NCI-H1694 (cell line): ENCODE measurements around the gene CIAPIN1.
A peak's percentile ranks its signal among the peaks of the same experiment; 100 is the strongest.
"Not testable (repeated sequence)": the region's sequence is repeated elsewhere in the genome, so short reads cannot be mapped to it uniquely, and the experiment has no call there.

ENCODE experiments used
- DNase-seq: peaks from one replicate; lab custom pipeline; 2025; lab: John Stamatoyannopoulos, UW

The CIAPIN1 gene

DNA sequence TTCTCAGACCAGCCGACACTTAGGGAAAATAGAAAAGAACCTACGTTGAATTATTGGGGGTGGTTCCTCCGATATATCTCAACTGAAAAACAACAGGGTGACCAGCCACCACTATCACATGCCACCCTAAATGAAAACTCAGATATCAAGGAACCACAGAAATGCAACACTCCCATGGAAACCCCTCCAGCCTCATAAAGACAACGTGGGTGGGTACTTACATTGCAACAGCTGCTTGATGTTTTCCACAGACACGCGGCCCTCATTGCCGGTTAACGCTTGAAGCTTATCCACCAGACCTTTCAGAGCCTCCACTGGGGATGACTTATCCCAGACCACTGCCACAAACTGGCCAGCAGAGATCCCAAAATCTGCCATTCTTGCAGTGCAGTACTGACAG, 6.6 kb downstream of the CIAPIN1 start:
- not testable (repeated sequence) for DNase-seq

DNA sequence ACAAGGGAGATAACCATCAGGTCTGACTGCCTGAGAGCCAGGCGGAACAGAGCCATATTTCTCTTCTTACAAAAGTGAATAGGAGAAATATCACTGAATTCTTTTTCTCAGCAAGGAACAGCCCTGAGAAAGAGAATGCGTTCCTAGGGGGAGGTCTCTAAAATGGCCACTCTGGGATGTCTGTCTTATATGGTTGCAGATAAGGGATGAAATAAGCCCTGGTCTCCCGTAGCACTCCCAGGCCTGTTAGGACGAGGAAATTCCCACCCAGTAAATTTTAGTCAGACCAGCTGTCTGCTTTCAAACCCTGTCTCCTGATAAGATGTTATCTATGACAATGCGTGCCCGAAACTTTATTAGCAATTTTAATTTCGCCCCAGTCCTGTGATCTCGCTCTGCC, 7.2 kb downstream of the CIAPIN1 start:
- not testable (repeated sequence) for DNase-seq

DNA sequence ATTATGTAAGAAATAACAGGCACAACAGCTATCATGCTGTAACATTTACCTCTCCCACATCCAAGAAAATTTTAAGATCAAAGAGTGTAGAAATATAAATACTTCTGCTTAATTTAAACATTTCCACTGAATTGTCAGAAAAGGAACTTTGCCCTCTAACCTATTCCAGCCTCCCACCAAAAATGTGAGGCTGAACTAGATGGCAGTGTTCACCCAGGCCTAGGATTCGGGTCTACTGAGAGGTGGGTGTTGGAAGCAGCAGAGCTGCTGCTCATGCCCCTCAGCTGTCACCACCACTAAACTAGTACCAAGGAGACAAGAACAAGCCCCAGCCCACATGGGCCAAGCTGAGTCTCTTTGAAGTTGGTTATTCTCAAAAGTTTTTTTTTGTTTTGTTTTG, 11.3 kb downstream of the CIAPIN1 start:
- no peak for DNase-seq

DNA sequence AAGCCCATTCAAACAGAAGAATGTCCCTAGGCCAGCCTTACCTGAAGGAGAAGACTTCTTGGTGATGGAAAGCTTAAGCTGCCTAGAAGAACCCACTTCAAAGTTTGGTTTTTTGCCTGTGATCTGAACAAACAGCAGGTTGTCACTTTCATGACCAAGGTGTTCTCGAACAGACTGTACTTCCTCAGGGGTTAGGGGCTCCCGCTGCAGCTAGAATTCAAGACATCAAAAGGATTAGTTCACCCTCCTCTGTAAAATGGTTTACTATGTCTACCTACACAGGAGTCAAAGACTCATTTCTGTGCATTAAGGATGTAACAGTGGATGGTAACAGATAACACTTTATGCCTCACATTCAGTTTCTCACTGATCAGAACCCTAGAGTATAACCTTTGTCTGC, 13.2 kb downstream of the CIAPIN1 start:
- DNase-seq: no peak

DNA sequence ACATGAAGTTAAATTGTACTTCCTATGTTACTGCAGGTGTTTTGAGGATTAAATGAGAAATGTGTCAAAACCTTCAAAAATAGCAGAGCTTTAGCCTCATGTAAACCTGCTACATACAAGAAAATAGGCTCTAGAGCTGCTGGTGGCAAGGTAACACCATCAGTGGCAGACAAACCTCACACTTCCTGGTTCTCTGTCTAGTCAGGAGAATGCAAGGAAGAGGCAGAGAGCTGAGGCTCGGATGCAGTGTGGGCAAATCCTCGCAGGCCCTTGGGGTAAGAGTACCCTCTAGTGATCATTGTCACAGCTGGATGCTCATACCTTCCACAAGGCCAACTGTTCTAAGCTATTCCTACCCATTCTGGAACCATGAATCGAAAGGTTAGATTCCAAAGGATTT, 14.2 kb downstream of the CIAPIN1 start:
- no peak for DNase-seq

DNA sequence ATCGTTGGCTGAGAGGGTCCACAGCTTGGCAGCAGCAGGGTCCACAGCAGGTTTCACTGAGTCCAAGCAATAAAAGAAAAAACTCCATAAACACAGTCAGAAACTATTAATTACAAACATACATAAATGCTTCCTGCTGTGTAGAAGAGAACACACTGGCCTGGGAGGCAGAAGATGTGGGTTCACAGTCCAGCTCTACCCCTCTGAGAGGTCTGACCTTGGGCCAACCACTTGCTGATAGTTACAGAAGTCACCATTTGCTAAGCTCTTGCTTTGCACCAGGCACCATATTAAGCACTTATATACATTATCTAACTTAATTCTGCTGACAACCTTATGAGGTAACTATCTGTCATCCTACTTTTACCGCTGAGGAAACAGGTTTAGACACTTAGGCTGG, 14.7 kb downstream of the CIAPIN1 start:
- no peak for DNase-seq

DNA sequence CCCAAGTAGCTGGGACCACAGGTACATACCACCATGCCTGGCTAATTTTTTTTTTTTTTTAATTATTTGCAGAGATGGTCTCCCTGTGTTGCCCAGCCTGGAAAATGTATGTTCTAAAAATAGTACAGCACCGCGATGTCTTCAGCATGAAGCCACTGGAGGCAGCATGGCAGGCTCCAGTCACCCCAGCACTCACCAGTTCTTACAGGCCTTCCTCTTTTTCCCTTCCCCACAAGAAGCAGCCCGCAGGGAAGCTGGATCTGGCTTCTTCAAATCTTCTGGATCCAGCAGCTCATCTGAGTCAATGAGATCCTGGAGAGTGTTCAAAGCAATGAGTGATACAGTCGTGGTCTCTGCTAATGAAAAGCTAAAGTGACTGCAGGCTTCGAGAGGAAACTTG, 16.2 kb downstream of the CIAPIN1 start:
- DNase-seq: no peak

DNA sequence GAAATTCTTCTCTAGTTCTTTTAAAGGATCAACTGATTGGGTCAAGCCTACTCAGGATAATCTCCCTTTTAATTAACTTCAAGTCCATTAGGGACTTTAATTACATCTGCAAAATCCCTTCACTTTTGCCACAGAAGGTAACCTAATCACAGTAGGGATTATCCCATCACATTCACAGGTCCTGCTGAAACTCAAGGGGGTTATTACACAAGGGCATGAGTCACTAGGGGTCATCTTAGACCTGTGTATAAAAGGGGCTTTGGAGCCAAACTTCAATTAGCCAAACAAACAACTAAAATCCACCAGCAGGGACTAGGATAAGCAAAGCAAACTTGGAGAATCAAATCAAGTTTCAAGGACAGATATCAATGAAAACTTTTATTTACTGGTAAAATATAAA, 19.4 kb downstream of the CIAPIN1 start:
- DNase-seq: no peak

DNA sequence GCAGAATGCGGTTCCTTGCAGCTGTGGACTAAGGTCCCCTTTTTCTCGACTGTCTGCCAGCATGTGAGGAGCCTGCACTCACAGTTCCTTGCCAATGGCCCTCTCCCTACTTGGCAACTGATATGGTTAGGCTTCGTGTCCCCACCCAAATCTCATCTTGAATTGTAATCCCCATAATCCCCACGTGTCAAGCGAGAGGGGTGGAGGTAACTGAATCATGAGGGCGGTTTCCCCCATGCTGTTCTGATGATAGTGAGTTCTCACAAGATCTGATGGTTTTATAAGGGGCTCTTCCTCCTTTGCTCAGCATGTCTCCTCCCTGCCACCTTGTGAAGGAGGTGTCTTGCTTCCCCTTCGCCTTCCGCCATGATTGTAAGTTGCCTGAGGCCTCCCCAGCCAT, 19.9 kb downstream of the CIAPIN1 start:
- no peak for DNase-seq

DNA sequence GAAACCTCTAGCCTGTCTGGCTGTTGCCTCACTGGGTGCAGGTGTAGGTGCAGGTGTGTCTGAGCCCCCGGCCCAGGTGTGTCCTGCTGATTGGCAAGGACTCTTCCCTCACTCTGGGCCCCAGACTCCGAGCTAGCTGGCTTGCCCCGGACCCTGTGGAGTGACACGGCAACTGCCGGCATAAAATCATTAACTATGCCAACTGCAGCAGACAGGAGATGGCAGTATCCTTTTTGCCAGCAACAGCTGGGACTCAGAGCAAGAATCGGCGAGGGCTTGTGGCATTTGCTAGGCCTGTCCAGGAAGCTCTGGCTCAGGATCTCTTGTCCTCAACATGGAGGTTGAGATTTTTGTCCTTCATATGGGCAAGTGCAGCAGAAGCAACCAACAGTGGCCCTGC, 20.8 kb downstream of the CIAPIN1 start:
- DNase-seq: no peak

DNA sequence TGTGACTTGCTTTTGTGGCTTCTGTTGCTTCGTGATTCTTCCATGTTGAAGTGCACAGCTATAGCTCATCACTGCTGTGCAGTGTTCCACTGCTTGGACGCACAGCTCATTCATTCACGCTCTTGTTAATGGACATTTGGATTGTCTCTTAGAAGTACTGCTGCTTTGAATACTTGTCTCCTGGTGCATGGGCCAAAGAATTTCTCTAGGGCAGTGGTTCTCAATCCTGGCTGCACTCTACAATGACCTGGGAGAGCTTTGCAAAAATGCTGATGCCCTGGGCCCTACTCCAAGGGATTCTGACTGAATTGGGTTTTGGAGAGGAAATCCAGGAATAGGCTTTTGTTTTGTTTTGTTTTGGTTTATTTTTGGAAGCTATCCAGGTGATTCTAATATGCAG, 22.6 kb downstream of the CIAPIN1 start:
- no peak for DNase-seq

DNA sequence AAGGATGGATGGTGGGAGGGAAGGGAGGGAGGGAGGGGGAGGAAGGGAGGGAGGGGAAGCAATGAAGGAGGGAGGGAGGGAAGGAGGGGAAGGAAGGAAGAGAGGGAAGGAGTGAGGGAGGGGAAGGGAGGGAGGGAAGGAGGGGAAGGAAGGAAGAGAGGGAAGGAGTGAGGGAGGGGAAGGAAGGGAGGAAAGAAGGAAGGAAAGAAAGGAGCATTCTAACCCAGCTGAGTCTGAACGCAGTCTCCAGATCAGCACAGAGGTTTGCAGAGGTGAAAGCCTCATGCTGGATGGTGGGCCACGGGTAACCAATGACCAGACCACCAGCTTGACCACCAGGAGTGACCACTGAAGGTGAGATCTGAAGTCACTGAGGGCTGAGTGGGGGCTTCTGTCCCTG, 24.0 kb downstream of the CIAPIN1 start:
- DNase-seq: no peak

DNA sequence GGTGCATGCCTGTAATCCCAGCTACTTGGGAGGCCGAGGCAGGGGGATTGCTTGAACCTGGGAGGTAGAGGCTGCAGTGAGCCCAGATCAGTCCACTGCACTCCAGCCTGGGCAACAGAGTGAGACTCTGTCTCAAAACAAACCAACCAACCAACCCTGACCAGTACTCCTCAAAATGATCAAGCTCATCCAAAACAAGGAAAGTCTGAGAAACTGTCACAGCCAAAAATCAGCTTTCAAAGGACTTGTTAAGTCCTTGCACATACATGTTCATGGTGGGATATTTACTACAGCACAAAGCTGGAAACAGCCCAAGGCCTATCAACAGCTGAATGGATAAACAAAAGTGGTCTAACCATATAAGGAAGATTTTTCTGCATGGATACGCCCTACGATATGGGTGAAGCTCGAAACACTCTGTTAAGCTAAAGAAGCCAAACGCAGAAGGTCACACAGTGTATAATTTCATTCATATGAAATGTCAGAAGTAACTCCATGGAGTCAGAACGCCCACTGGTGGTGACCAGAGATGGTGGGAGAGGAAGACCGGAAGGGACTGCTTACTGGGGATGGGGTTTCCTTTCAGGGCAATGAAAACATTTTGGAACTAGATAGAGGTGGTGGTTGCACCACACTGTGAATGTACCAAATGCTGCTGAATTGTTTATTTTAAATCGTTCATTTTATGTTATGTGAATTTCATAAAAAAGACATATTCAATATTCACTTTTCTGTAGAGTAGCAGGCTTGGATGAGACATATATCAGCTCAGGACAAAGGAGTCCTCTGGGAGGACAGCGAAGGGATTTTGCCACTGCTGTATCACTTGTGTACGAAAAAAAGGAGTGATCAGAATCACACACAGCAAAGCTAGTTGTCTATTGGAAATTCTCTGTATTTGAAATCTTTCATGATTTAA, 24.9 kb downstream of the CIAPIN1 start:
- DNase-seq: peak; percentile 40

DNA sequence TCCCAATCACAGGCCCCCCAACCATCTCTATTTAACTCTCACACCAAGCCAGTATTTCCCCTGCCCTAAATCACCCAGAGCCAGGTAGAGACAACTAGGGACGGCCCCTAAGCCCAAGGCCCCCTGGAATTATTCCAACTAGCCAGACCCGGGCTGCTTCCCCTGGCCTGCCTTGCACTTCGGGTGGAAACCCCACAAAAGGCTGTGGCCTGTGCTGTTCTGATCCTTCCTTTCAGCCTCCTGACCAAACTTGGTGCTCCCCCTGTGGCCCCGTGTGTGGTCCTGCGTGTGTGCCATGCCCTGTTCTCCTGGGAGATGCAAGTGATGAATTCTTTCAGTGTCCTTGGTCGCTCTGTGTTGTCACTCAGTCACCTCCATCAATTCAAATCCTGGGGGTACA, 27.7 kb downstream of the CIAPIN1 start:
- no peak for DNase-seq

DNA sequence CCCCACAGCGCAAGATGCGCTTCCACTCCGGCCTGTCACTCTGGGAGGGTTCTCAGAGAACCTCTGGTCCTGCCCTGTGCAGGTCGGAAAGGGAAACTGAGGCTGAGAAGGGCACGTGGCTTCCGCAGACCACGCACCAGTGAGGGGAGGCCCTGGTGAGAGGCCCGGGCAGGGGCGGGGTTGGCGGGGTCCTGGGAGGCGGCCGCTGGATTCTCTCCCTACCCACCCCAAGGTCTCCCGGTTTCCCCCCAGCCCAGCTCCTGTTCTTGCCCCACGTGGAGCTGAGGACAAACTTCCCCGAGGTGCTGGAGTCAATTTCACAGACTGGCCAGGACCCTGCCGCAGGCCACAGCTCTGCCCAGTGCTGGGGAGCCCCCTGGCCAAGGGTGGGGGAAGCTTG, 31.1 kb downstream of the CIAPIN1 start:
- DNase-seq: no peak

DNA sequence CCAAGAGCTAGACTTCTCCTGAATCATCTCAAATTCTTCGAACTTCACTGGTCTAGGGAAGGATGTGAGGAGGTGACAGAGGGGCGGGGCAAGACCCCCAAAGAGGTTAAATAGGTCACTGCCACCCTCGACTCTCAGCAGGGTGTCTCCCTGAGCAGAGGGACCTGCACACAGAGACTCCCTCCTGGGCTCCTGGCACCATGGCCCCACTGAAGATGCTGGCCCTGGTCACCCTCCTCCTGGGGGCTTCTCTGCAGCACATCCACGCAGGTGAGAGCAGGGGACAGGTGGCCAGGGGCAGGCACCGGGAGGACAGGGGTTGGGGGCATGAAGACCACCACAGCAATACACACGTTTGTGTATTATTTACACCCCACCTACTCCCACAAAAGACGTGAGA, 33.5 kb downstream of the CIAPIN1 start:
- no peak for DNase-seq

DNA sequence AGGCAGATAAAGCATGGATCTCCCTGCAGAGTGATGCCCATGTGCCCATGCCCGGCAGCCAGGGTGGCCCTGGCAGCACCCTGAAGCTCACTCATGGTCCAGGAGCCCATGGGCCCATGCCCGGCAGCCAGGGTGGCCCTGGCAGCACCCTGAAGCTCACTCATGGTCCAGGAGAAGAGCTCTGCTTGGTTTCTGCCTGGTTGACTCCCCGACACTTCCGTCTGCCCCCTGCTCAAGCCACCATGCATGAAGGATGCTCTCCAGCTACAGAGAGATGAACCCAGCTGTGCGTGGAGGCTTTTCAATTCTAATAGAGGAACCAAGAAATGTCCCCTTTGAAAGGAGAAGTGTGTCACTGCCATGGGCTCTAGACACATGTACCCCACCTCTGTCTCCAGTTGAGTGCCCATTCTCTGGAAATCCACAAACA, 33.9 kb downstream of the CIAPIN1 start:
- no peak for DNase-seq

DNA sequence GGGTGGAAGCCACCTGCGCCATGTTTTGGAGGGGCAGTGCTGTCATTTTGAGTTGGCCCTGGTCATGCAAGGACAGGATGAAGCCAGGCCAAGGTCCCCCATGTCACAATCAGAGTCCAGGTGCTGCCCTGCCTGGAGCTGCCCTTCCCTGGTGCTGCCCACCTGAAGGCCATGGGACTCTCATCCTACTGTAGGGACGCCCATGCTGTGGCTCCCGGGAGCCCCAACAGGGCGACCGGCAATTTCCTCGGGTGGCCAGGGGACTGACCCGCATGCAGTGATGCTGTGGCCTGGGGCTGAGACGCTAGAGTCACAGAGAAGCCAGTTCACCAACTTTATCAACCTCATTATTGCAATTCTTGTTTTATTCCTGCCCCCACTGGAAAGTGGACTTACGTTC, 34.6 kb downstream of the CIAPIN1 start:
- no peak for DNase-seq

DNA sequence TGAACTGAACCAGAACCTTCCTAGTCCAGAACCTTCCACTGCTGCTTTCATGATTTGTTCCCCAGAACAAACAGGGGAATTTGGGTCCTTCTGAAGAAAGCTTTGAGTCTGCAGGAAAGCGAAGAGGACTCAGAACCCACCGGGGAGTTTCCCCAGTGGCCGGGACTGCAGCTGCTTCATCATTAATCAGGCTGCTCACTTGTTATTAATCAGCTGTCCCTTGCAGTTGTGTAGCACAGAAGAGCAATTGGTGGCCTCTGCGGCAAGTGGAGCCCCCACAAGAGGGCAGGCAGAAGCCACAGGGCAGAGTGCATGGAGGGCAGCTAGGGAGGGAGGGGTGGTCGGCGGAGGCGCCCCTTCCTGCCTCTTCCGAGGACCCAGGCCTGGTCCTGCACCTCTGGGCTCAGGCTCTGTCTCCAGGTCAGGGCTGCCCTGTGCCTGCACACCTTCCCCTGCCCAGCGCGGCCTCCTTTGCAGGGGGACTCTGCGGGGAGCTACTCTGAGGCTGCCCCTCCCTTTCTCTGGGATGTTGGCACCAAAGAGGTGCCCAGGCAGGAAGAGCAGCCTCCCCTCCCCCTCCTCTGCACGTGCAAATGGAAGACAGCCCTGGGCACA, 35.7 kb downstream of the CIAPIN1 start:
- DNase-seq: no peak

DNA sequence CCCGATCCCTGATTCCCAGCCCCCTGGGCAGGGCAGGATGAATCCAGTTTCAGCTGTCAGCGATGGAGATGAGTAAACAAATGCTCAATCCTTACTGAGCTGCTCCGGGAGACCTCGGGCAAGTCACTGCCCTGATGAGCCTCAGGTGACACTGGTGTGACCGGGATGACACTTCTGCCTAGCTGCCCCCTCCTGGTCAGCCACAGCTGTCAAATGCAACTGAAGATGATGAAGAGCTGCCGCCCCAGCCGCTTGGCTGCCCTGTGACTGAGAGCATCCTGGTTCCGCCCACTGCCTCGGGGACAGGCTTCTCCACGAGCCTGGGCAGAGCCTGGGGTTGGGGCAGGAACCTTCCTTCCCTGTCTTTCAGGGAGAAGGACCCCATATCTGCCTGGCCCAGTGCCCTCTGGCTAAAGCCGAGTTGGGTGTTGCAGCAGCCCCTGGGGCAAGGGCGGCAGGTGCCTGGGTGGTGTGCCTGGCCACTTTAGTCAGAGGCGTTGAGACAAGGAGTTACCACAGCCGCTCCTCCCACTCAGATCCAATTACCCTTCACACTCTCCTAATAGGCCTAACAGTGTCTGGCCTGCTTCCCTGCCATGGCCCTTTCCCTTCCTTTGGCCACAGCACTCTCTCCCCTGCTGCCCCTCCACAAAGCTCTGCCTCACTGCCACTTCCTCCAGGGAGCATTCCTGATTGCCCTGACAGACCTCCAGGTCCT, 37.2 kb downstream of the CIAPIN1 start:
- no peak for DNase-seq

DNA sequence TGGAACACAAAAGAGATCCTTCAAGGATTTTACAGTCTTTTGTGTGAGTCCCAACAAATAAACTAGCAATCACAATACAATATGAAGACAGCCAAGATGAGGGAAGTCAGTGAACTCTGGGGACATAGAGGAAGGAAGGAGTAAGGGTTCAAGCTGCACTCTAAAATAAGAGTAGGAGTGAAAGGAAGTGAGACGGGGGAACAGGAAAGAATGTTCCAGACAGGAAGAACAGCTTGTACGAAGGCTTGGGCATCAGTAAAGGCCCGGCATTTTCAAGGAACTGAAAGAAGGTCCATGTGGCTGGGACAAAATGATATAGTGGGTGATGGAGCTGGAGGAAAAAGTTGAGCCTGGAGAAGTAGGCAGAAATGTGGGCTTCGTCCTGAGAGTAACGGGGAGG, 38.1 kb downstream of the CIAPIN1 start:
- DNase-seq: no peak

DNA sequence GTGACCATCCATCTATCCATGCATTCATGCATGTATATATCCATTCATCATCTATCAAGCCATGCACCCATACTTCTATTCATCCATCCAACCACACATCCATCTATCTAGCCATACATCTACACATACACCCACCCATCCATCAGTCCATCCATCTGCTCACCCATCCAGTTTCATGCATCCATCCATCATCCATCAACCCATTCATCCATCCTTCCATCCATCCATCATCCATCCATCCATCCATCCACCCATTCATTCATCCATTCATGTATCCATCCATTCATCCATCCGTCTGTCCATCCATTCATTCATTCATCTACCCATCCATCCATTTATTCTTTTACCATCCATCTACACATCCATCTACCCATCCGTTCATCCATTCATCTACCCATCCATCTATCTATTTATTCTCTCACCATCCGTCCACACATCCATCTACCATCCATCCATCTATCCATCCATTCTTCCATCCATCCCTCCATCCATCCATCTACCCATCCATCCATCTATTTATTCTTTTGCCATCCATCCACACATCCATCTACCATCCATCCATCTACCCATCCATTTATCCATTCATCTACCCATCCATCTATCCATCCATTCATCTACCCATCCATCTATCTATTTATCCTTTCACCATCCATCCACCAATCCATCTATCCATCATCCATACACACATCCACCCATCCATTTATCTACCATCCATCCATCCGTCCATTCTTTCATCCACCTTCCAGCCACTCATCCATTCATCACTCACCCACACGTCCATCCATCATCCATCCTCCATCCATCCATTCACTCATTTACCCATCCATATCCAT, 39.4 kb downstream of the CIAPIN1 start:
- no peak for DNase-seq
